Measurements from ENCODE around the gene SHCBP1. TPM values are rescaled to one million over a fixed set of nuclear protein-coding genes. Genes with fewer than 3 reads are reported as not detected.

Gene SHCBP1
- total RNA-seq (ENCODE audit: unreplicated experiment) = 2.4 TPM
- long read RNA-seq, partial matches to known transcripts = 0 of 2 reads
- long read RNA-seq, other reads (novel, unspliced or antisense) = 1 of 2 reads

- DNase-seq = peak; percentile 90
- H3K4me1 Mint-ChIP-seq (ENCODE audit: low read depth, unreplicated experiment) = no peaks in the 10 kb centered on the region
- H3K4me3 Mint-ChIP-seq (ENCODE audit: unreplicated experiment) = peak within 1 kb of the TSS; percentile 89
- TF ChIP-seq CTCF (IDR thresholded peaks at IDR 0.05; ENCODE audit: partially characterized antibody, unreplicated experiment) = no peak
- no peaks in the 10 kb centered on the region for H3K27me3 Mint-ChIP-seq (ENCODE audit: unreplicated experiment)
- peak within 1 kb of the TSS; percentile 33 for H3K27ac Mint-ChIP-seq (ENCODE audit: unreplicated experiment)
- H3K9me3 Mint-ChIP-seq (ENCODE audit: unreplicated experiment) = peaks cover 6% of the 10 kb centered on the region
- no peaks in the 10 kb centered on the region for H3K36me3 Mint-ChIP-seq (ENCODE audit: unreplicated experiment)
Measured at GRCh38 chr16:46621006-46621933, at the start of gene SHCBP1. SHCBP1 (minus strand) TSS chr16:46621379; CDS start chr16:46621359, 20 bp downstream.

- H3K27ac Mint-ChIP-seq (ENCODE audit: unreplicated experiment) = no peak overlapping the region
- H3K9me3 Mint-ChIP-seq (ENCODE audit: unreplicated experiment) = peaks cover 2% of the 10 kb centered on the region
- H3K4me3 Mint-ChIP-seq (ENCODE audit: unreplicated experiment) = no peak overlapping the region
- no peak for DNase-seq
- H3K27me3 Mint-ChIP-seq (ENCODE audit: unreplicated experiment) = no peaks in the 10 kb centered on the region
- H3K4me1 Mint-ChIP-seq (ENCODE audit: low read depth, unreplicated experiment) = no peaks in the 10 kb centered on the region
- H3K36me3 Mint-ChIP-seq (ENCODE audit: unreplicated experiment) = no peaks in the 10 kb centered on the region
- no peak for TF ChIP-seq CTCF (IDR thresholded peaks at IDR 0.05; ENCODE audit: partially characterized antibody, unreplicated experiment)
Measured at GRCh38 chr16:46662123-46662522, 40.9 kb upstream of the SHCBP1 start.

- peaks cover 2% of the 10 kb centered on the region for H3K4me1 Mint-ChIP-seq (ENCODE audit: low read depth, unreplicated experiment)
- no peak overlapping the region for H3K27ac Mint-ChIP-seq (ENCODE audit: unreplicated experiment)
- H3K9me3 Mint-ChIP-seq (ENCODE audit: unreplicated experiment) = peaks cover 11% of the 10 kb centered on the region
- TF ChIP-seq CTCF (IDR thresholded peaks at IDR 0.05; ENCODE audit: partially characterized antibody, unreplicated experiment) = no peak
- H3K27me3 Mint-ChIP-seq (ENCODE audit: unreplicated experiment) = peaks cover 2% of the 10 kb centered on the region
- DNase-seq = no peak
- H3K4me3 Mint-ChIP-seq (ENCODE audit: unreplicated experiment) = no peak overlapping the region
- H3K36me3 Mint-ChIP-seq (ENCODE audit: unreplicated experiment) = peaks cover 15% of the 10 kb centered on the region
Measured at GRCh38 chr16:46658925-46659324, 37.7 kb upstream of the SHCBP1 start.

GRCh38 chr16:46651305-46651704 is 30.1 kb upstream of the SHCBP1 start:
- DNase-seq = no peak
- TF ChIP-seq CTCF (IDR thresholded peaks at IDR 0.05; ENCODE audit: partially characterized antibody, unreplicated experiment) = no peak
- Mint-ChIP-seq H3K27me3 (ENCODE audit: unreplicated experiment) (peaks cover 6% of the 10 kb centered on the region), H3K36me3 (ENCODE audit: unreplicated experiment) (peaks cover 14% of the 10 kb centered on the region), H3K27ac (ENCODE audit: unreplicated experiment) (no peak overlapping the region), H3K4me1 (ENCODE audit: low read depth, unreplicated experiment) (peaks cover 6% of the 10 kb centered on the region), H3K4me3 (ENCODE audit: unreplicated experiment) (no peak overlapping the region), H3K9me3 (ENCODE audit: unreplicated experiment) (peaks cover 15% of the 10 kb centered on the region)

- H3K27ac Mint-ChIP-seq (ENCODE audit: unreplicated experiment) = peak overlapping the region; percentile 10
- DNase-seq = no peak
- H3K9me3 Mint-ChIP-seq (ENCODE audit: unreplicated experiment) = peaks cover 10% of the 10 kb centered on the region
- H3K4me3 Mint-ChIP-seq (ENCODE audit: unreplicated experiment) = no peak overlapping the region
- peaks cover 5% of the 10 kb centered on the region for H3K27me3 Mint-ChIP-seq (ENCODE audit: unreplicated experiment)
- peaks cover 5% of the 10 kb centered on the region for H3K36me3 Mint-ChIP-seq (ENCODE audit: unreplicated experiment)
- peaks cover 3% of the 10 kb centered on the region for H3K4me1 Mint-ChIP-seq (ENCODE audit: low read depth, unreplicated experiment)
- TF ChIP-seq CTCF (IDR thresholded peaks at IDR 0.05; ENCODE audit: partially characterized antibody, unreplicated experiment) = no peak
Measured at GRCh38 chr16:46650254-46650623, 29.1 kb upstream of the SHCBP1 start.
